ENCODE data around the gene S100A8.
A peak's percentile ranks its signal among the peaks of the same experiment; 100 is the strongest.
"Not testable (repeated sequence)": the region's sequence is repeated elsewhere in the genome, so short reads cannot be mapped to it uniquely, and the experiment has no call there.

S100A8 gene

DNA sequence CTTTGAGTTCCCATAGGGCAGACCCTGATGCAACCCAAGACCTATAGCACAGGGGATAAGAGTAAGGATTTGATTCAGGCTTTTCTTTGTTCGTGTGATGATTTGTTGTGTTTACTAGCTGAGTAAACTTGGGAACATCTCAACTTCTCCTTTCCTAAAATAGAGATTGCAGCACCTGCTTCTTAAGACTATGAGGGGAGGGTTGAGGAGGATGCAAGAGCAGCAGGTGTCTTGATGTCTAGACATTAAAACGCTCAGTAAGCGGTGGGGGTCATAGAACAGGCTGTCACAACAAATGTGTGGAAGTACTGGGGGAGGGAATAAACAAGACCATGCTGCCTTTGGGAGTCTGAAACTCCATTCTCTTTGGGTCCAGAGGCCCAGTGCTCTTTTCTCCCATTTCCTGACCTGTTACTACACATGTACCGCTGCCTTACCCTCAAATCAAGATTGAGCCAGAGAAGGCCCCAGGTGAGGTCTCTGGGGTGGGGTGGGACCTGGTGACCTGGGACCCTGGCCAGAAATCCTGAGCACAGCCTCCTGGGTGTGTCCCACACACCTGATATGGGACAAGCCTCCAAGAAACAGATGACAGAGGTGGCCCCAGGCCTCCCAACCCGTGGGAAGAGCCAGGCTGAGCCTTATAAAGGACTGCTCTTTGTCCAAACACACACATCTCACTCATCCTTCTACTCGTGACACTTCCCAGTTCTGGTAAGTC lies 25.1 kb upstream of the S100A8 start, which contains the start of gene S100A7A:
TSS of gene S100A7A (plus strand) at position 671 of the 721 bp plus-strand sequence. CDS start 1,563 bp downstream, outside the sequence.
- DNase-seq: no peak

DNA sequence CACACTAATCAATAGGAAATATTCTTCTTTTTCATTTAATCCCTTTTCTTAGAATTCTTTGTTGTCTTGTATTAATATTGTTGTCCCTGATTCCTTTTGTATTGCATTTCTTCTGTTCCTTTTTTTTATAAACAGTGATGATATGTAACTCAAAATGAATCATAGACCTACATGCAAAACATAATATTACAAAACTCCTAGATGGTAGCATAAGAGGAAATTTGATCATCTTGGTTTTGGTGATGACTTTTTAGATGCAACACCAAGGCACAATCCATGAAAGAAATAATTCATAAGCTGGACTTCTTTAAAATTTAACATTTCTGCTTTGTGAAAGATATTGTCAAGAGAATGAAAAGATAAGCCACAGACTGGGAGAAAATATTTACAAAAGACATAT lies 23.1 kb upstream of the S100A8 start:
- DNase-seq: not testable (repeated sequence)

DNA sequence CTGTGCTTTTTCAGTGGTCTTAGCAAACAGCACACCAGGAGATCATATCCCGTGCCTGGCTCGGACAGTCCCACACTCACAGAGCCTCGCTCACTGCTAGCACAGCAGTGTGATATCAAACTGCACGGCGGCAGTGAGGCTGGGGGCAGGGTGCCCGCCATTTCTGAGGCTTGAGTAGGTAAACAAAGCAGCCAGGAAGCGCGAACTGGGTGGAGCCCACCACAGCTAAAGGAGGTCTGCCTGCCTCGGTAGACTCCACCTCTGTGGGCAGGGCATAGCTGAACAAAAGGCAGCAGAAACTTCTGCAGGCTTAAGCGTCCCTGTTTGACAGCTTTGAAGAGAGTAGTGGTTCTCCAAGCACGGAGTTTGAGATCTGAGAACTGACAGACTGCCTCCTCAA lies 16.4 kb upstream of the S100A8 start:
- DNase-seq: not testable (repeated sequence)

DNA sequence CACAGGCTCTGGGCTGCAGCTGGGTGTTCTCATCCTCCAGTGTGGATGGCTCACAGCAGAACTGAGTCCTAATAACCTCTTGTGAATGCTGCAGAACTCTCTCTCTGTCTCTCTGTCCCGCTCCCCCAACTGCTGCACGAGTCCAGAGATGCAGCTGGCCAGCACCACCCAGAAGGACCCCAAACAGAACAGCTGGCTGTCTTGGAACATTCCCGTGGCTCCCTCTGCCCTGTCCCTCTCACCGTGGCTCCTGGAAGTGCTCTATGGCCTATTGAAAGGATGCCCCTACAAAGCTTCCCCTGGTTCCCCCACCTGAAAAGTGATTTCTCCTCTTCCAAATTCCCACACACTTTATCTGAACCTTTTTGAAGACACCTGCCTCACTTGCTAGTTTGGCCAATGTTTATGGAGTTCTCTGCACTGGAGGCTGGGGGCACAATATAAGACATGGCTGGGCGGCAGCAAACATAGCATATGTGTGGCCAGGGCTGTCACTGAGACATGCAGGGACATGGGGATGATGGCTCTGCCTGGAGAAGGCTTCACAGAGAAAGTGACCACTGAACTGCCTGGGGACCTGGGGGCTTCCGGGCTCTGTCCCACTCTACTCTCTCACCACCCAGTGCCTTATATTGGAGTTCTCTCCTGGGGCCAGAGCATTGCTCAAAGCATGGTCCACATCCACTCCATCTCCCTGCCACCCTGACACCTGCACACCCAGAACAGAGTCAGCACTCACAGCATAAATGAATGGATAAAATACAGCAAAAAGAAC lies 15.1 kb upstream of the S100A8 start:
- DNase-seq: not testable (repeated sequence)

DNA sequence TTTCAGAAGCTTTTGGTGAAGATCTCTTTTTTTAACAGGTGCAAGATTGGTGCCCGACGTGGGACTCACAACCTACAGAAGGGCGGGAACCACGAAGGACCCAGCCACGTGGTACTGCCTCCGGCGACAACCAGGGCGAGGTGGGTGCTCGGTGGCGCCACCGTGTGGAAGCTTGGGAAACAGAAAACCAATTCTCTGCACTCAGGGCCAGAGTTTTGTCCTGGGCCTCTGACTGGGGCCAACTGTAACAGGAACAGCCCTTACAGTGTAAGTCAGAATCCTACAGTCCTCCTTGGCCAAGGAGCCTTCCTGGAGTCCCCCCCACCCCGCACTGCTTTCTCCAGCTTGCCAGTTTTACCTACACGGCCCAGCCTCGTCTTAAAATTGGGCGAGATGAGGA lies 13.9 kb upstream of the S100A8 start:
- DNase-seq: peak; percentile 60

DNA sequence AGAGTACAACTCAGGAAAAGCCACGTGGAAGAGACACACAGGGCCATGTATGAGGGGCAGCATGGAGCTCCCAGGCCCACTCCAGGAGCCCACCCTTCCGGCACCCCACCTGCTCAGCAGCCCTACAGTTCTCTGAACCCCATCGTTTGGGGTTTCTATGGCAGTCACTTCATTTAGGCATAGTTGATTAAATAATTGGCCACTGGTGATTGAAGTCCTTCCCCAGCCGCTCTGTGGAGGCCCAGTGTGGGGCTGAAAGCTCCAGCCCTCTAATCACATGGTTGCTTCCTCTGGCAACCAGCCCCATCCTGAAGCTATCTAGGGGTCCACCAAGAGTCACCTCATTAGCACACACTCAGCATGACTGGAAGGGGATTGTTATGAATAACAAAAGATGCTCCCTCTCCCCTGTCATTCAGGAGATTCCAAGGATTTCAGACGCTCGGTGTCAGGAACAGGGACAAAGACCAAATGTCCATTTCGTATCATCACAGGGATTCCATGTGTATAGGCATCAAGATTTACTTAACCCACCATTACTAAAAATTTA lies 13.3 kb upstream of the S100A8 start:
- DNase-seq: no peak

GRCh38 chr1:153403421-153404085 lies 12.7 kb upstream of the S100A8 start:
- no peak for DNase-seq

DNA sequence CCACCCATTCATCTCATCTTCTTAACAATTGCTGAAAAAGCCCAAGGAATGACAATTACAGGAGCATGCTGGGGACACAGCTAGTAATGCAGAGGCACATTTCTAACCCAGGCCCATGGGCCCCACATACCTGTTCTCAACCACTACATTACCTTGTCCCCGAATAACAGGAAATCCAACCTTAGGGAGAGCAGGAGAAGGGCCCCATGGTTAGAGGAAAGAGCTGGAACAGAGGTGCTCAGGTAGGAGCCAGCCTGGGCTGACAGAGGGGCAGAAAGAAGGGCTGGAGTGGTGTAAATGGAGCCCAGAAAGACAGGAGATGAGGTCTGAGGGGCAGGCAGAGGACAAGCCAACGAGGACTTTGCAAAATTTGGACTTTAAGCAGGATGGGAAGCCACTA lies 11.4 kb upstream of the S100A8 start:
- DNase-seq: no peak

DNA sequence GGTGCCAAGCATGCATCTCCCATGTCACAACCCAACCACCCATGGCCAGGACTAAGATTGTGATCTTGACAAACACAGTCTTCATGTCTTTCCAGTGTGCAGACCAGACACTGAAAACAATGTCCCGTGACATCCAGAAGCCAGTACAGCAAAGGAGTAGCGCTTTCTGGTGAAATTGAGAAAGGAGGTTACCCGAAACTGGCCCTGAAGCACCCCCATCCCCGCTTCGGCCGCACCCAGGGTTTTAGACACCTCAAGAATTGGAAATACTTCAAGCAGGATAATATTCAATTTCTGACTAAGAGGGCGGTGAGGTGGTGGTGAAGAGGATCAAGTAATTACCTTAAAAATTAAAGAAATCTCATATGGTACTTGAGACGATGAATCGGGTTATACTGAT lies 10.6 kb upstream of the S100A8 start:
- no peak for DNase-seq

GRCh38 chr1:153400244-153400643 lies 9.4 kb upstream of the S100A8 start:
- no peak for DNase-seq

- no peak for DNase-seq
These were observed 8.7 kb upstream of the S100A8 start for GRCh38 chr1:153399401-153400055.

GRCh38 chr1:153397924-153398651 lies 7.2 kb upstream of the S100A8 start:
- no peak for DNase-seq

GRCh38 chr1:153397051-153397923 lies 6.4 kb upstream of the S100A8 start:
- no peak for DNase-seq

DNA sequence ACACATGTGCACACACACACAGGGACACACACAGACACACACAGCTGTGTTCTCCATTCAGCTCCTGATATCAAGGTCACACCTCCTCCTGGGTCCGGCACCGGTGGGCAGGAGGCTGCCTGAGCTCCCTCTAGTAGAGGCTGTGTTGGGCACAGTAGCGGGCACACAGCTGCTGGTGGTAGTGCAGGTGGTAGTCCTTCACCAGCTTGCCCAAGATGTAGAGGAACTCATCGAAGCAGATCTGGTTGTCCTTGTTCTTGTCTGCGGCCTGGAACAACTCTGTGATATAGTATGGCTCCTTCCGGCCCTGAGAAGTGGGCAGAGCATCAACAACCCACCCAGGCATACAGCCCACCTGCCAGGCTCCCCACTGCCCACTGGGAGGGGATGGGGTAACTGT lies 5.6 kb upstream of the S100A8 start:
- DNase-seq: no peak

DNA sequence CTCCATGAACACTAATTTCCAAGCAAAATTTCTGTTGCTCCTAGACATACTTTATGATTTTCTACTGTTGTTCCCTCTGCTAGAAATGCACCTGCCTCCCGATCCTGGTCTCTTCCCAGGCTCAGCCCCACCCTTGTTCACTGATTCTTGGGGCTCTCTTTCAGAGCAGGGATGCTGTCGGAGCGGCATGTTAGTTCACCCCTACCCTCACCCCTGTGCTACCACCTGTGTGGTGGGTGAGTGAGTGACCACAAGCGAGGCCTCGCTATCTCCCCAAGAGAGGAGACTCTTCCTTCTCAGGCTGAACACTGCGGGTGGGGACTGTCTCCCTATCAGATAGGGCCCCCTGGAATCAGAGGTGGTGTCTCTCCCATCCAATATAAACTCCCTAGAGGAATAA lies 4.9 kb upstream of the S100A8 start:
- DNase-seq: no peak

DNA sequence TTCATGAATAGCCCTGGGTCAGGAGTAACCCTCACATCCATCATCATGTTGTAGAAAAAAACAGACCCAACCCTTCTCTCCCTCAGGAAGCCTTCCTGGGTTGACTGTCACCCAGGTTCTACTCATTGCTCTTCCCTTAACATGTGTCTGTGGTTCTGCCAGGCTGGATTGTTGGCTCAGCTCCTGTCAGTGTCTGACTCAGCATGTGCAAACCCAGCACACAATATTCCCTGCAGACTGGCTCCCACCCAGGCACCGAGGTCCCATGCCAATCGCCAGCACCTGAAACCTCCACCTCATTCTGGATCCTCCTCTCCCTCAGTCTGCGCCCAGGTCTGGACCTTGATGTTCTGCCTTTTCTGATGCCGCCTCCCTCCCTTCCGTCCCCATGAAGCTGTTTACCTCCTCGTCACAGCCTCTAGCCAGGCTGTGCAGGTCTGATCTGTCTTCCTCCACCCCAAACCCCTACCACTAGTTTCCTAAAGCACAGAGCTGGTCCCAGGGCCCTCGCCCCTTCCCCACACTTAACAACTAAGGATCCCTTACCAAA lies 4.3 kb upstream of the S100A8 start:
- DNase-seq: no peak

- no peak for DNase-seq
These were observed 3.5 kb upstream of the S100A8 start for GRCh38 chr1:153394391-153394790.

DNA sequence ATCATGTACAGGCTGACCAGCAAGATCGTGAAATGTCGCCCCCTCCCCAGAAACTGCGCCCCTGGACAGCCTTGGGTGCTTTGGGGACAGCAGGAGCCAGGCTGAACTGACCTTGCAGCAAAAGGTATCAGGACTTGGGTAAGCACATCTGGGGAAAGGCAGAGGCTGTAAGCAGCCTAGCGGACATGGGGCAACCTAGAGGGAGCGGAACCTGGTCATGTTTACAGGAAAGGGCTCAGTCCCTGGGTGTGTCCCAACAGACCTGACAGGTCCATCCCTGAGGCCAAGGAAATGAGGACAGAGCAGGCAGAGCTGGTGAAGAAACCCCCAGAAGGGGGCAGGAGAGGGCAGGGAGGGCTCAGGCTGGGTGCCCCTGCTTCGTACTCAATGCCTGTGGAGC lies 3.1 kb upstream of the S100A8 start:
- no peak for DNase-seq

GRCh38 chr1:153392822-153393221 lies 1.9 kb upstream of the S100A8 start:
- no peak for DNase-seq

DNA sequence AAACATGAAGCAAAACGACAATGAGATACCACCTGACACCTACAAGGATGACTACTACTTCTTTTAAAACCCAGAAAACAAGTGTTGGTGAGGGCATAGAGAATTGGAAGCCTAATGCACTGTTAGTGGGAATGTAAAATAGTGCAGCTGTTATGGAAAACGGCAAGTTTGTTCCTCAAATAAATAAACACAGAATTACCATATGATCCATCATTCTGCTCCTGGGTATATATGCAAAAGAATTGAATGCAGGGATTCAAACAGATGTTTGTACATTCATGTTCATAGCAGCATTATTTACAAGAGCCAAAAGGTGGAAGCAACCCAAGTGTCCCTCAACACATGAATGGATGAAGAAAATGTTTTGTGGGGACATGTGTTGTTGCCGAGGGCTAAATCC lies 1.4 kb upstream of the S100A8 start:
- DNase-seq: no peak

All from CD4-positive, alpha-beta T cell treated with Interleukin-10 for 1 hour (primary cell).